Stimulated activated CD8-positive, alpha-beta memory T cell treated with anti-CD3 and anti-CD28 coated beads, Interleukin-15, amount 100 ng/mL, for 1 hour (primary cell): Measurements from ENCODE around the gene CDH18.

Experiments used
- DNase-seq: peaks from one replicate; pipeline ENCODE4 v3.0.0-alpha.2; 2020; ENCODE audit warnings: low read depth

Gene CDH18

GRCh38 chr5:19733612-19734495 lies 254.1 kb downstream of the CDH18 start:
- no peak for DNase-seq

- DNase-seq, result no peak
Measured at GRCh38 chr5:19728571-19728970, 259.4 kb downstream of the CDH18 start.

- no peak for DNase-seq
Measured at GRCh38 chr5:19719109-19719508, 268.9 kb downstream of the CDH18 start.

GRCh38 chr5:19713740-19714139 lies 274.3 kb downstream of the CDH18 start:
- no peak for DNase-seq

- no peak for DNase-seq
Measured at GRCh38 chr5:19709403-19709802, 278.6 kb downstream of the CDH18 start.

GRCh38 chr5:19706776-19707175 lies 281.2 kb downstream of the CDH18 start:
- DNase-seq, result no peak

- DNase-seq, result no peak
Measured at GRCh38 chr5:19701731-19702130, 286.3 kb downstream of the CDH18 start.

- no peak for DNase-seq
Measured at GRCh38 chr5:19694949-19695611, 292.9 kb downstream of the CDH18 start.

GRCh38 chr5:19690978-19691377 lies 297.0 kb downstream of the CDH18 start:
- DNase-seq, result no peak

- no peak for DNase-seq
Measured at GRCh38 chr5:19685473-19685872, 302.5 kb downstream of the CDH18 start.

GRCh38 chr5:19676895-19677294 lies 311.1 kb downstream of the CDH18 start:
- DNase-seq, result no peak

GRCh38 chr5:19660679-19661078 lies 327.3 kb downstream of the CDH18 start:
- no peak for DNase-seq

GRCh38 chr5:19655627-19656026 lies 332.4 kb downstream of the CDH18 start:
- DNase-seq, result no peak

- DNase-seq, result no peak
Measured at GRCh38 chr5:19638461-19638860, 349.5 kb downstream of the CDH18 start.

- no peak for DNase-seq
Measured at GRCh38 chr5:19630876-19631275, 357.1 kb downstream of the CDH18 start.

- no peak for DNase-seq
Measured at GRCh38 chr5:19626211-19626610, 361.8 kb downstream of the CDH18 start.

GRCh38 chr5:19625562-19625961 lies 362.4 kb downstream of the CDH18 start:
- no peak for DNase-seq

- no peak for DNase-seq
Measured at GRCh38 chr5:19619571-19619970, 368.4 kb downstream of the CDH18 start.

- no peak for DNase-seq
Measured at GRCh38 chr5:19616701-19617215, 371.2 kb downstream of the CDH18 start.

GRCh38 chr5:19615661-19616060 lies 372.3 kb downstream of the CDH18 start:
- DNase-seq, result no peak

- no peak for DNase-seq
Measured at GRCh38 chr5:19615071-19615470, 372.9 kb downstream of the CDH18 start.

- no peak for DNase-seq
Measured at GRCh38 chr5:19608444-19609002, 379.5 kb downstream of the CDH18 start.

- no peak for DNase-seq
Measured at GRCh38 chr5:19605846-19606407, 382.1 kb downstream of the CDH18 start.
